ENCODE data around the gene PLXDC2.

- TF ChIP-seq CTCF (conservative IDR thresholded peaks at IDR 0.05; ENCODE audit: low read depth, low read length) (no peak), EZH2 (IDR thresholded peaks at IDR 0.05; ENCODE audit: low read length, unreplicated experiment) (no peak), EZH2phosphoT487 (IDR thresholded peaks at IDR 0.05; ENCODE audit: borderline replicate concordance, low read length) (no peak)
Observed at GRCh38 chr10:19915816-19916215, 99.6 kb downstream of the PLXDC2 start.
